GM12891 (cell line): ENCODE data around the gene EVI2A.

ENCODE experiments used
- SPI1 ChIP-seq: IDR thresholded peaks from 2 replicates; pipeline ENCODE4 v1.6.1; 2011; ENCODE audit warnings: low read depth, low read length, control low read depth
- TAF1 ChIP-seq: IDR thresholded peaks from 2 replicates; pipeline ENCODE4 v1.6.1; 2011; ENCODE audit warnings: low read depth, low read length, control low read depth

- TF ChIP-seq SPI1 (no peak), TAF1 (no peak)
These were observed 48.6 kb downstream of the EVI2A start for GRCh38 chr17:31272803-31273202.
